BLaER1 (cell line): ENCODE data around the gene TNS1.
"Not testable (repeated sequence)": the region's sequence is repeated elsewhere in the genome, so short reads cannot be mapped to it uniquely, and the experiment has no call there.

Experiments used
- H3K27ac ChIP-seq: shearing (Covaris generic); formaldehyde crosslinking; 2 replicates; pipeline ENCODE4 v1.8.1; 2022
- H3K27me3 ChIP-seq: shearing (Covaris generic); formaldehyde crosslinking; 2 replicates; pipeline ENCODE4 v1.8.1; 2022
- H3K36me3 ChIP-seq: shearing (Covaris generic); formaldehyde crosslinking; 2 replicates; pipeline ENCODE4 v1.8.1; 2022
- H3K4me1 ChIP-seq: shearing (Covaris generic); formaldehyde crosslinking; 2 replicates; pipeline ENCODE4 v1.8.1; 2022
- H3K4me2 ChIP-seq: shearing (Covaris generic); formaldehyde crosslinking; 2 replicates; pipeline ENCODE4 v1.8.1; 2022
- H3K4me3 ChIP-seq: shearing (Covaris generic); formaldehyde crosslinking; 2 replicates; pipeline ENCODE4 v1.8.1; 2022
- H3K9ac ChIP-seq: shearing (Covaris generic); formaldehyde crosslinking; 2 replicates; pipeline ENCODE4 v1.8.1; 2022
- H3K9me3 ChIP-seq: shearing (Covaris generic); formaldehyde crosslinking; 2 replicates; pipeline ENCODE4 v1.8.1; 2022
- H4K20me1 ChIP-seq: shearing (Covaris generic); formaldehyde crosslinking; 2 replicates; pipeline ENCODE4 v1.8.1; 2022
- Cebpa-rat ChIP-seq: shearing (Covaris generic); IDR thresholded peaks from 2 replicates; pipeline ENCODE4 v1.8.1; 2022

TNS1 gene

DNA sequence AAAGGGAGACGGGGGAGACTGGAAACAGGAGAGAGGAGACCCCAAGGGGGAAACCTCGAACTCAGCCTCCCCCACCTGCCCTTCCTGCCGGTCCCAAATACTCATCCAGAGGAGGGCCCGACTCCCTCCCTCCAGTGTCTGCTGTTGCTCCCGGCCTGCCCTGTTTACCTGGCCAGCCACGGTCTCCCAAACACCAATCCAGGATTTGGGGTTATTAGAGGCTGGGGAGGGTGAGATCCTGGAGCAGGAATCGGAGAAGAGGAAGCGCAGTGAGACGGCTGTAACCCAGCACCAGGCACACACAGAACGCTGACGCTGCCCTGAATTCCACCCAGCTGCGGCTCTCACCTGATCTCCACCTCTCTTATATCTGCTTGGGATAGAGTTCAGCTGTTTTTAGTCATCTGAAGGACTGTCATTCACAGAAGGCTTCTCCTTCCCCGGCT, 213.0 kb downstream of the TNS1 start:
- Histone ChIP-seq H3K4me2 (peak overlapping the region; percentile 97), H4K20me1 (no peaks in the 10 kb centered on the region), H3K36me3 (no peaks in the 10 kb centered on the region; the same call in 1 of the 2 replicates), H3K4me3 (peak overlapping the region; percentile 68), H3K9ac (peak overlapping the region; percentile 77), H3K9me3 (no peaks in the 10 kb centered on the region), H3K27ac (peak overlapping the region; percentile 64), H3K27me3 (no peaks in the 10 kb centered on the region), H3K4me1 (peaks cover 23% of the 10 kb centered on the region)
- TF ChIP-seq Cebpa-rat, result no peak

DNA sequence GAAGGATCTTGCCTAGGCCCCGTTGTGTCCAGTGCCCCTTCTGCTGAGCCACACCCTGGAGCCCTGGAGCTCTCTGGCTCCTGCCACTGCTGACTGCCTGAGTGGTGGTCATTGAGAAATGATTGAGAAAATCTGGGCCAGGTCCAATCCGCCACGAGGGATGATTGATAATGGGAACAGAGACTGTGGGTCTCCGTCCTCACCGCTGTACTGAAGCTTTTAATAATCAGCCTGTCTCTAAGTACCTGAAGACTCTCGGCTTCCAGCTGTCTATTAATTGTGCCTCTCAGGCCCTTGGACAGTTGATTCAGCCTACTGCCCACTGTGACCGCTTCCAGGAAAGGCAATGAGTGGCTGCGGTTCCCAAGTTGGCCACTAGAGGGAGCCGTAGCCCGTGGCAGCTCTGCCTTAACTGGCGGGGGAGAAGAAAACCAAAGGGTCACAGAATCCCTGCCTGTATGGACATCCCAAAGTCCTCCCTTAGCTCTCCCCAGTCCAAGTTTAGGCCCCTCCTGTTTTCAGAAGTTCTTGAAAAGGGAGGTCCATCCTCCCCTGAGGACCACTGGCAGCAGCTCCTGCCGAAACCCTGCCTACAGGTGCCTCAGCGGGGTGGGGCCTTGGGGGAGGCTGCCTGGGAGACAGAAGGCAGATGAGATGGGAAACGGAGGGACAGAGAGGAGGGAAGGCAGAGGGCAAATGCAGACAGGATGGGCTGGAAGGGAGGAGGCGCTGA, 213.6 kb downstream of the TNS1 start:
- H3K4me1 ChIP-seq, result peaks cover 23% of the 10 kb centered on the region
- no peaks in the 10 kb centered on the region; the same call in 1 of the 2 replicates for H3K36me3 ChIP-seq
- H3K27me3 ChIP-seq, result no peaks in the 10 kb centered on the region
- no peaks in the 10 kb centered on the region for H3K9me3 ChIP-seq
- no peak for TF ChIP-seq Cebpa-rat
- peak overlapping the region; percentile 64; the same call in 1 of the 2 replicates for H3K27ac ChIP-seq
- peak overlapping the region; percentile 68 for H3K4me3 ChIP-seq
- no peaks in the 10 kb centered on the region for H4K20me1 ChIP-seq
- peak overlapping the region; percentile 77 for H3K9ac ChIP-seq
- peak overlapping the region; percentile 97 for H3K4me2 ChIP-seq

DNA sequence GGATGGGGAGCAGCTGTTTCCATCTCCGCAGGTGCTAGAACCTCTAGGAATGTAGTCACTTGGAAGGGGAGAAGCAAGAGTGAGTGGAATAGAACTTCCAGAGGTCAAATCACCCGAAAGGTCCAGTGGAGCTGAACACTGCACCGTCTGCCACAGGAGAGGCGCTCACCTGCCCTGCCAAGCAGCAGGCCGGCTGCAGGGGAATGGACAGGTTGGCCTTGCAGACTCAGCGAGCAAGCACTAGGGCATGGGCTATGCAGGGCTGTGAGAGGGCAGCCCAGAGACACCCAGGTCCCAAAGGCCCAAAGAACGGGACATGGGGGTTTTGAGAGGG, 214.2 kb downstream of the TNS1 start:
- no peaks in the 10 kb centered on the region for H3K27me3 ChIP-seq
- H4K20me1 ChIP-seq, result no peaks in the 10 kb centered on the region
- no peak overlapping the region; the same call in 1 of the 2 replicates for H3K9ac ChIP-seq
- no peak for TF ChIP-seq Cebpa-rat
- no peak overlapping the region for H3K4me3 ChIP-seq
- no peaks in the 10 kb centered on the region; the same call in 1 of the 2 replicates for H3K36me3 ChIP-seq
- H3K4me2 ChIP-seq, result peak overlapping the region; percentile 97
- no peak overlapping the region for H3K27ac ChIP-seq
- H3K9me3 ChIP-seq, result no peaks in the 10 kb centered on the region
- peaks cover 23% of the 10 kb centered on the region for H3K4me1 ChIP-seq

DNA sequence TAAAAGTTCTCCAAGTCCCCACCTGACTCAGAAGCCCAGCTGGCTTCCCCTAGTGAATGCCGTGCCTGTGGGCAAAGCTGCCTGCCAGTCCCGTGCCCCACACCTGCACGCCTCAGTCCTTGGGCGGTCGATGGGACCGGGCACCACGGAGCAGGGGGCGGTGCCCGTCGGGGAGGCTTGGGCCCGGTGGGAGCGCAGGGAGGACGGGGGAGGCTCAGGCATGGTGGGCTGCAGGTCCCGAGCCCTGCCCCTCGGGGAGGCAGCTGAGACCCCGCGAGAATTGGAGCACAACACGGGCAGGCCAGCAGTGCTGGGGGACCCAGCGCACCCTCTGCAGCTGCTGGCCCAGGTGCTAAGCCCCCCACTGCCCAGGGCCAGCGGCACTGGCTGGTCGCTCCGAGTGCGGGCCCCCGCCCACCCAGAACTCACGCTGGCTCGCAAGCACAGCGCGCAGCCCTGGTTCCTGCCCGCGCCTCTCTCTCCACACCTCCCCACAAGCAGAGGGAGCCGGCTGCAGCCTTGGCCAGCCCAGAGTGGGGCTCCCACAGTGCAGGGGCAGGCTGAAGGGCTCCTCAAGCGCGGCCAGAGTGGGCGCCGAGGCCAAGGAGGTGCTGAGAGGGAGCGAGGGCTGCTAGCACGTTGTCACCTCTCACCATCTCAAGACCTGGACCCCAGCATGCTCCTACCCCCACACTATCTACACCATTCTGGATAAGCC, 215.5 kb downstream of the TNS1 start:
- Histone ChIP-seq H4K20me1 (no peaks in the 10 kb centered on the region), H3K9ac (no peak overlapping the region), H3K27me3 (no peaks in the 10 kb centered on the region), H3K4me3 (no peak overlapping the region), H3K4me1 (peaks cover 23% of the 10 kb centered on the region), H3K4me2 (no peak overlapping the region), H3K9me3 (peaks cover 7% of the 10 kb centered on the region), H3K27ac (no peak overlapping the region), H3K36me3 (no peaks in the 10 kb centered on the region; the same call in 1 of the 2 replicates)
- no peak for TF ChIP-seq Cebpa-rat

DNA sequence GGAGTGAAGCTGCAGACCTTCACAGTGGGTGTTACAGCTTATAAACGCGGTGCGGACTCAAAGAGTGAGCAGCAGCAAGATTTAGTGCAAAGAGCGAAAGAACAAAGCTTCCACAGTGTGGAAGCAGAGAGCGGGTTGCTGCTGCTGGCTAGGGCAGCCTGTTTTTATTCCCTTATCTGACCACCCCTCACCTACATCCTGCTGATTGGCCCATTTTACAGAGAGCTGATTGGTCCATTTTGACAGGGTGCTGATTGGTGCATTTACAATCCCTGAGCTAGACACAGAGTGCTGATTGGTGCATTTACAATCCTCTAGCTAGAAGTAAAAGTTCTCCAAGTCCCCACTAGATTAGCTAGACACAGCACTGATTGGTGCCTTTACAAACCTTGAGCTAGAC, 216.2 kb downstream of the TNS1 start:
- not testable (repeated sequence) for H3K4me2 ChIP-seq, H3K4me3 ChIP-seq, H3K27ac ChIP-seq, H3K27me3 ChIP-seq, H4K20me1 ChIP-seq, H3K36me3 ChIP-seq, H3K9me3 ChIP-seq, H3K9ac ChIP-seq
- peaks cover 23% of the 10 kb centered on the region for H3K4me1 ChIP-seq

DNA sequence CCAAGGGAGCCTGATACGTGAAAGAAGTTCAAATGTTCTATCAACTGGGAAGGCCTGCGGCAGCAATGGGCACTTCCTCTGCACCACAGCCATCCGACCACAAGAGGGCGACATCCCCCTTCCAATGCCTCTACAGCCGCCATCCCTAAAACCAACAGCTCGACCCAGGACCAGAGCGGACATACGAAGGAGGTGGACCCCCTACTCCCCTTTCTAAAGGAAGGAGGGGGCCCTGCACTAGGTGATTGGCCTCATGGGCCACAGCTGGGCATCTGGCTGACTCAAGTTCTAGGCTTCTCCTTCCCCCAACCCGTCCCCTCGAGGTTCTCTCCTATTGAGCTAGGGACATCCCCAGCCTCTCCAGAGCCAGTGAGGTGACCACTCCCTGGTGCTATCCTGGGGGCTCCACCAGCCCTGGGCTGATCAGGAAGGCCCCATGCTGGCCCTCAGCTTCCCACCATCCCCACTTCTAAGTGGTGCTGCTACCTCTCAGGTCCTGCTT, 217.2 kb downstream of the TNS1 start:
- no peak for TF ChIP-seq Cebpa-rat
- Histone ChIP-seq H3K9me3 (peaks cover 7% of the 10 kb centered on the region), H4K20me1 (no peaks in the 10 kb centered on the region), H3K27ac (no peak overlapping the region), H3K4me3 (no peak overlapping the region), H3K9ac (no peak overlapping the region), H3K4me1 (peaks cover 20% of the 10 kb centered on the region), H3K4me2 (no peak overlapping the region), H3K27me3 (no peaks in the 10 kb centered on the region), H3K36me3 (no peaks in the 10 kb centered on the region; the same call in 1 of the 2 replicates)

DNA sequence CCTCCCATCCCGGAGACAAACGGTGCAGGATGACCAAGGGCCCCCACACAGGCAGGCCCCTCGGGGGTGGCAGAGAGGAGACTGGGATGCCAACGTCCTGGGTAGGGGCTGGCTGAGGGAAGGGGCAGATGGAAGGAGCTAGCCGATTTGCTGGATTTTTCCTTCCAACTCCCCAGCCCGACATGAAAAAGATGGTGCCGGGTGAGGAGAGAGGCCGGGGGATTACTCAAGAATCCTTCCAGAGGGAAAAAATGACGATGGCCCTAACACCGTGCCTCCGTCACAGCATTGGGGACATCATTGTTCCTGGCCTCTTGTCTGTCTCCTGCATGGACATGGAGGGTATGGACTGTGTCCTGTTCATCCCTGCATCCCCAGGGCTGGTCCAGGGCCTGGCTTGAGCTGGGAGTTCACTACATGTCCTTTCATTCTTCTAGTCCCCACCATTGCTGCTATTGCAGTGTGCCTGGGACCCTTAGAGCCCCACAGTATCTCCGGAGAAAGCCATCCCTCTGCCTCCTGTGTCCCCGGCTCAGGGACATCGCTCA, 217.7 kb downstream of the TNS1 start:
- Histone ChIP-seq H3K4me1 (peaks cover 15% of the 10 kb centered on the region), H3K9ac (no peak overlapping the region), H3K36me3 (no peaks in the 10 kb centered on the region; the same call in 1 of the 2 replicates), H3K9me3 (peaks cover 7% of the 10 kb centered on the region), H4K20me1 (no peaks in the 10 kb centered on the region), H3K27me3 (no peaks in the 10 kb centered on the region), H3K27ac (no peak overlapping the region), H3K4me2 (no peak overlapping the region), H3K4me3 (no peak overlapping the region)
- no peak for TF ChIP-seq Cebpa-rat

DNA sequence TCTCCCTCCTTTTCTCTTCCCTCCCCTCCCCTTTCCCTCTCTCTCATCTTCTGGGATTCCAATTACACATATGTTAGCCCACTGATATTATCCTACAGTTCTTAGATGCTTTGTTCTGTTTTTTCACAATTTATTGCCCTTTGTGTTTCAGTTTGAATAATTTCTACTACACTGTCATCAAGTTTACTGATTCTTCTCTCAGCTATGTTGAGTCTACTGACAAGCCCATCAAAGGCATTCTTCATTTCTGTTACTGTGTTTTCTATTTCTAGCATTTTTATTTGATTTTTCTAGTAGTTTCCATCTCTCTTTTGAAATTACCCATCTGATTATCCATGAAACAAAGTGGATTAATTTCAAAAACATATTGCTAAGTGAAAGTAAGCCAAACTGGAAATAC, 219.6 kb downstream of the TNS1 start:
- no peak overlapping the region for H3K9ac ChIP-seq
- H3K27ac ChIP-seq, result no peak overlapping the region
- H3K36me3 ChIP-seq, result no peaks in the 10 kb centered on the region; the same call in 1 of the 2 replicates
- H3K4me1 ChIP-seq, result no peaks in the 10 kb centered on the region
- no peak overlapping the region for H3K4me3 ChIP-seq
- H3K27me3 ChIP-seq, result no peaks in the 10 kb centered on the region
- no peak overlapping the region for H3K4me2 ChIP-seq
- no peaks in the 10 kb centered on the region for H4K20me1 ChIP-seq
- peaks cover 7% of the 10 kb centered on the region for H3K9me3 ChIP-seq
- TF ChIP-seq Cebpa-rat, result no peak

DNA sequence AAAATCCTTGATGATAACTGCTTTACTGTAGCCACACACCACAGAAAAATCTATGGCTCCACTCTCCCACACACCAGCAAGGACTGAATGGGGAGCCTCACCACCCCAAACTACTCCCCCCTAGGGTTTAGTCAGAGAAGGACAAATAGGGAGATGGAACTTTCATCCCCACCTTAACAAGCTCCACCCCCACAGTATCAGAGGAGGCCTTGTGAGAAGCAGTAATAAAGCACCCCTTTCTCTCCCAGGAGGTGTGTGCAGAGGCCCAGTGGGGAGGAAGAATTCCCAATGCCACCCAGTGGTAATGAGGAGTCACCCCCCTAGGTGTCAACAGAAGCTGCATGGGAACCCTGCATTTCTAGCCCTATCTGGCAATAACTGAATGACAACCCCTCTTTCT, 224.9 kb downstream of the TNS1 start:
- no peak overlapping the region for H3K9ac ChIP-seq
- no peaks in the 10 kb centered on the region for H4K20me1 ChIP-seq
- peaks cover 2% of the 10 kb centered on the region for H3K9me3 ChIP-seq
- no peaks in the 10 kb centered on the region for H3K27me3 ChIP-seq
- no peaks in the 10 kb centered on the region for H3K36me3 ChIP-seq
- no peak overlapping the region for H3K27ac ChIP-seq
- no peak overlapping the region for H3K4me2 ChIP-seq
- H3K4me1 ChIP-seq, result no peaks in the 10 kb centered on the region
- no peak for TF ChIP-seq Cebpa-rat
- no peak overlapping the region for H3K4me3 ChIP-seq

DNA sequence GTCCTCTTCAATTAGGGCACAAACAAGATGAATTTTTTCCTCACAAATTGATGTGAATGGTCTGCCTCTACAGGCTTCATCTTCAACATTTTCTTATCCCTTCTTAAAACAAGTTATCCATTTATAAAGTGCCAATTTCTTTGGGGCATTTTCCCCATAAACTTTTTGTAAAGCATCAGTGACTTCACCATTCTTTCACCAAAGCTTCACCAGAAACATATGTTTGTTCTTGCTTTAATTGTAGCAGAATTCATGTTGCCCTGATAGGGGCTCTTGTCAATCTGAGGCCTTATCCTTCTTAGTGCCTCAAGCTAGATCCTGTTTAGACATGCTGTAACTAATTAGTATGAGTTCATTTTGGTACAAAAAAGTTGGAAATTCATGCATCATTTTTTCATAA, 226.2 kb downstream of the TNS1 start:
- Histone ChIP-seq H3K9ac (no peak overlapping the region), H3K4me1 (no peaks in the 10 kb centered on the region), H3K27me3 (no peaks in the 10 kb centered on the region), H3K36me3 (no peaks in the 10 kb centered on the region), H3K4me2 (no peak overlapping the region), H3K27ac (no peak overlapping the region), H3K4me3 (no peak overlapping the region), H3K9me3 (no peaks in the 10 kb centered on the region), H4K20me1 (no peaks in the 10 kb centered on the region)
- TF ChIP-seq Cebpa-rat, result no peak
